ENCODE measurements around the gene WDR48.

Gene WDR48

GRCh38 chr3:39136533-39137434 is 85.0 kb downstream of the WDR48 start:
- peaks cover 12% of the 10 kb centered on the region; the same call in 1 of the 2 replicates for H3K36me3 ChIP-seq (ENCODE audit: insufficient read depth, low read length)
- H3K27me3 ChIP-seq (ENCODE audit: insufficient read depth, low read length) = no peaks in the 10 kb centered on the region
- H3K4me2 ChIP-seq (ENCODE audit: low read length) = no peak overlapping the region
- H3K9ac ChIP-seq (ENCODE audit: low read length) = no peak overlapping the region
- no peak overlapping the region for H2AFZ ChIP-seq (ENCODE audit: low read length)
- H3K4me3 ChIP-seq (ENCODE audit: low read depth, low read length, poor library complexity, severe bottlenecking) = no peak overlapping the region
- H3F3A ChIP-seq (ENCODE audit: insufficient read depth, low read length) = no peaks in the 10 kb centered on the region
- H4K20me1 ChIP-seq (ENCODE audit: insufficient read depth, low read length) = no peaks in the 10 kb centered on the region
- no peak overlapping the region for H3K27ac ChIP-seq (ENCODE audit: low read depth, low read length, poor library complexity, severe bottlenecking)
- no peak for TF ChIP-seq EZH2 (IDR thresholded peaks at IDR 0.05; ENCODE audit: borderline replicate concordance, low read length)
- TF ChIP-seq CTCF (IDR thresholded peaks at IDR 0.05; ENCODE audit: low read length) = peak; percentile 16; the same call in 1 of the 2 replicates
- H3K79me2 ChIP-seq (ENCODE audit: insufficient read depth, low read length) = no peaks in the 10 kb centered on the region
- peaks cover 8% of the 10 kb centered on the region for H3K4me1 ChIP-seq (ENCODE audit: insufficient read depth, low read length, severe bottlenecking)
- no peaks in the 10 kb centered on the region for H3K9me3 ChIP-seq (ENCODE audit: low read length)
- H3K9me2 ChIP-seq (ENCODE audit: low read depth, low read length) = no peaks in the 10 kb centered on the region

GRCh38 chr3:39137435-39137936 is 85.7 kb downstream of the WDR48 start:
- no peak overlapping the region for H3K9ac ChIP-seq (ENCODE audit: low read length)

More at GRCh38 chr3:39137435-39137936, 85.7 kb downstream of the WDR48 start:
- Histone ChIP-seq H3K4me3 (ENCODE audit: low read depth, low read length, poor library complexity, severe bottlenecking) (no peak overlapping the region), H3K9me3 (ENCODE audit: low read length) (no peaks in the 10 kb centered on the region), H3K27me3 (ENCODE audit: insufficient read depth, low read length) (no peaks in the 10 kb centered on the region), H3K9me2 (ENCODE audit: low read depth, low read length) (no peaks in the 10 kb centered on the region), H4K20me1 (ENCODE audit: insufficient read depth, low read length) (no peaks in the 10 kb centered on the region), H2AFZ (ENCODE audit: low read length) (no peak overlapping the region), H3K79me2 (ENCODE audit: insufficient read depth, low read length) (no peaks in the 10 kb centered on the region), H3F3A (ENCODE audit: insufficient read depth, low read length) (no peaks in the 10 kb centered on the region), H3K4me2 (ENCODE audit: low read length) (no peak overlapping the region), H3K27ac (ENCODE audit: low read depth, low read length, poor library complexity, severe bottlenecking) (no peak overlapping the region), H3K36me3 (ENCODE audit: insufficient read depth, low read length) (peaks cover 18% of the 10 kb centered on the region; the same call in 1 of the 2 replicates), H3K4me1 (ENCODE audit: insufficient read depth, low read length, severe bottlenecking) (peaks cover 15% of the 10 kb centered on the region)
- TF ChIP-seq CTCF (IDR thresholded peaks at IDR 0.05; ENCODE audit: low read length) (no peak), EZH2 (IDR thresholded peaks at IDR 0.05; ENCODE audit: borderline replicate concordance, low read length) (no peak)

Data from OCI-LY1 (cell line).